NB4 (cell line): ENCODE measurements around the gene DOCK3.

ENCODE experiments used
- MYC ChIP-seq: IDR thresholded peaks from 2 replicates; pipeline ENCODE4 v1.6.1; 2011; ENCODE audit warnings: low read depth, low read length
- POLR2A ChIP-seq: IDR thresholded peaks from 2 replicates; pipeline ENCODE4 v1.6.1; 2011; ENCODE audit warnings: mild to moderate bottlenecking; ENCODE audit not compliant: insufficient read length; ENCODE audit errors: extremely low read depth
- TF ChIP-seq, protein P1 (sequence below): IDR thresholded peaks from one replicate; pipeline ENCODE4 v1.5.1; 2012; ENCODE audit warnings: low read depth, low read length

DNA sequence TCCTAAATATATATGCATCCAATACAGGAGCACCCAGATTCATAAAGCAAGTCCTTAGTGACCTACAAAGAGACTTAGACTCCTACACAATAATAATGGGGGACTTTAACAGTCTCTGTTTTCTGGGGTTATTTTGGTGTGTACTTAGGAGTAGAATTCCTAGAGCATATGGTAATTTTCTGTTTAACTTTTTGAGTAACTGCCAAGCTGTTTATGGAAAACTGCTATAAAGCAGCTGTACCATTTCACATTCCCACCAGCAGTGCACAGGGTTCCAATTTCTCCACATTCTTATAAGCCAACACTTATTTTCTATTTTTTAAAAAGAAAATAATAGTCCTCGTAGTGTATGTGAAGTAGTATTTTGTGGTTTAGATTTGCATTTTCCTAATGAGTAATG lies 68.9 kb downstream of the DOCK3 start:
- TF ChIP-seq, protein P1, sequence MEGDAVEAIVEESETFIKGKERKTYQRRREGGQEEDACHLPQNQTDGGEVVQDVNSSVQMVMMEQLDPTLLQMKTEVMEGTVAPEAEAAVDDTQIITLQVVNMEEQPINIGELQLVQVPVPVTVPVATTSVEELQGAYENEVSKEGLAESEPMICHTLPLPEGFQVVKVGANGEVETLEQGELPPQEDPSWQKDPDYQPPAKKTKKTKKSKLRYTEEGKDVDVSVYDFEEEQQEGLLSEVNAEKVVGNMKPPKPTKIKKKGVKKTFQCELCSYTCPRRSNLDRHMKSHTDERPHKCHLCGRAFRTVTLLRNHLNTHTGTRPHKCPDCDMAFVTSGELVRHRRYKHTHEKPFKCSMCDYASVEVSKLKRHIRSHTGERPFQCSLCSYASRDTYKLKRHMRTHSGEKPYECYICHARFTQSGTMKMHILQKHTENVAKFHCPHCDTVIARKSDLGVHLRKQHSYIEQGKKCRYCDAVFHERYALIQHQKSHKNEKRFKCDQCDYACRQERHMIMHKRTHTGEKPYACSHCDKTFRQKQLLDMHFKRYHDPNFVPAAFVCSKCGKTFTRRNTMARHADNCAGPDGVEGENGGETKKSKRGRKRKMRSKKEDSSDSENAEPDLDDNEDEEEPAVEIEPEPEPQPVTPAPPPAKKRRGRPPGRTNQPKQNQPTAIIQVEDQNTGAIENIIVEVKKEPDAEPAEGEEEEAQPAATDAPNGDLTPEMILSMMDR, result no peak
- TF ChIP-seq POLR2A, result no peak
- no peak for TF ChIP-seq MYC
